GM03348 (cell line): ENCODE data around the gene DCP1B.
A peak's percentile ranks its signal among the peaks of the same experiment; 100 is the strongest.
"Not testable (repeated sequence)": the region's sequence is repeated elsewhere in the genome, so short reads cannot be mapped to it uniquely, and the experiment has no call there.

Source experiments
- DNase-seq: peaks from one replicate; pipeline ENCODE4 v3.0.0; 2012; ENCODE audit warnings: low spot score

Gene DCP1B

DNA sequence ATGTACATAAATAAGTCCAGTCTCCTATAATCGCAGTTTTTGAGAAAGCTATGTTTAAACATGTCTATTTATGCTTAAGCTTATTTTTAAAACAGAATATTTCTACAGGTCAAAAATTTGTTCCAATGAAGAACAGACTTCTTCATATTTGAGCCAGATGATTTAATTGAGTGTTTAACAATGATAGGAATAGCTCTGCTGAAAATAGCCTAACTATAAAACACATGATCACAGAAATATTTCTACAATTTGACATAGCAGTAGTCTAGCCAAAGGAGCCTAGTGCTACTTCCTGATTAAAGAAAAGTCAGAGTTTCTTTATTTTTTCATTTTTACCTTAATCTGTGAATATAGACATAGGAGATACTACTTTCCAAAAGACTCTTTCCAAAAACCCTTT, 29.4 kb downstream of the DCP1B start:
- peak; percentile 39 for DNase-seq

GRCh38 chr12:1972856-1973317, 31.4 kb downstream of the DCP1B start:
- peak; percentile 17 for DNase-seq

- DNase-seq, result peak; percentile 46
These were observed 32.0 kb downstream of the DCP1B start for GRCh38 chr12:1972260-1972659.

DNA sequence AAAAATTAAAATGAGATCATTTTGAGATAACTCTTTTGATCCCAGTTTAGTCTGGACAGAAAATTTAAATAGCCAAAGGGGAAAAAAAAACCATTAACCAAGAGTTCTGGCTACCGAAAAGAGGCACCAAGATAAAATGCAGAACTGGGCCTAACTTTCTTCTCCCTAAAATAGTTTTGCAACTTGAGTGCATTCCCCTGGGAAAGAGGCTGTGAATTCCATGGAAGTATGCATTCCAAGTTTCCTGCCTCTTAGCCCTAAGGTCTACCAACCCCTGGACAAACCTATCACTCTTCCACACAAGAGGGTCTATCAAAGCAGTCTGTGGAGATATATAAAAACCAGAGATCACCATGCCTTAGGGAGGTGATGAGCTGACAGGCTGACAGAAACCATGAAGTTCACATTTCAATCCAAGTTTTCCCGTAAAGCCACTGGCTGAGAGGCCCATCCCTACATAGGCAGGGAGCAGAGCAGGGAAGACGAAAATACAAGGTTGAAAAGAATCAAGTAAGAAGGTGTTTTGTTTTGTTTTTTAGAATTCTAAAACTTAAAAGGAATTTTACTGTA, 33.8 kb downstream of the DCP1B start:
- no peak for DNase-seq

- DNase-seq, result no peak
These were observed 37.6 kb downstream of the DCP1B start for GRCh38 chr12:1966561-1967226.

- DNase-seq, result no peak
These were observed 38.3 kb downstream of the DCP1B start for GRCh38 chr12:1965916-1966315.

DNA sequence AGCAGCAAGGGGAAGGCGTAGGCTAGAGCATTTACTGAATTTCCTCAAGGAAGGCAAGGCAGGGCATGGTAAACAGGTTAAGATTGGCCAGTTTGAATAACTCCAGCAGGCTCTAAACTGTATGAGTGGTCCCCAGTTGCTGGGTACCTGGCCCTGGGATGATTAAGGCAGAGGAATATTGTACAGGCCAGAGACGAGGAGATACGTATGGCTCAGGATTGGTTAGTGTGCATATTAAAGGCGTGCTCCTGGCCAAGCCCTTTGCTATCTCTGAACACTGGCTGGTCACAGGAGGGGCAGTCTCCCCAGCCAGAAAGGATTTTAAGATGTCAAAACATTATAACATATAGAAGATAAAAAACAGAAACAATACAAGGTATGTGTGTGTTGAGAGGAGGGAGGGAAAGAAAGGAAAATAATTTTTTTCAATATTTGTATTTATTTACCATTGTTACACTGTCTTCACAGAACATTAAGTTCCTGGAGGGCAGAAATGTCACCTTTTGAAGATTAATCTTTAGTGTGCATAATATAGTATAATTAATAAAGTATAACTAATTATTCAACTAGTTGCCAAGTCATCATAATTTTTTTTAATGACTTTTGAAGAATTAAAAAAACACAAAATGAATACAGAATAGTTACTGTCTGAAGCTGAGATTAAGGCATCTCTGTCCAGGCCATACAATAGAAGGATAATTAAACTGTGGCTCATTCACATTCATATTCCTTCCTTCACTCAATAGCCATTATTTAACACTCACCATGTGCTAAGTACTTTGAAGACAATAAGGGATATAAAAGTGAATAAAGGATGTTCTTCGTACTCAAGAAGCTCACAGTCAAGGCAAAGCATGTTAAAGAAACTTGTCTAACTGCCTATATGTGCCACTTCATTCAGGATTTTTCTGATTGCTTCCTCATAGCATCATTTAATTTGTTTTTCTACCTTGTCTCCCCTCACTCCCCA, 41.9 kb downstream of the DCP1B start:
- DNase-seq, result no peak

- no peak for DNase-seq
These were observed 47.5 kb downstream of the DCP1B start for GRCh38 chr12:1956716-1957115.

DNA sequence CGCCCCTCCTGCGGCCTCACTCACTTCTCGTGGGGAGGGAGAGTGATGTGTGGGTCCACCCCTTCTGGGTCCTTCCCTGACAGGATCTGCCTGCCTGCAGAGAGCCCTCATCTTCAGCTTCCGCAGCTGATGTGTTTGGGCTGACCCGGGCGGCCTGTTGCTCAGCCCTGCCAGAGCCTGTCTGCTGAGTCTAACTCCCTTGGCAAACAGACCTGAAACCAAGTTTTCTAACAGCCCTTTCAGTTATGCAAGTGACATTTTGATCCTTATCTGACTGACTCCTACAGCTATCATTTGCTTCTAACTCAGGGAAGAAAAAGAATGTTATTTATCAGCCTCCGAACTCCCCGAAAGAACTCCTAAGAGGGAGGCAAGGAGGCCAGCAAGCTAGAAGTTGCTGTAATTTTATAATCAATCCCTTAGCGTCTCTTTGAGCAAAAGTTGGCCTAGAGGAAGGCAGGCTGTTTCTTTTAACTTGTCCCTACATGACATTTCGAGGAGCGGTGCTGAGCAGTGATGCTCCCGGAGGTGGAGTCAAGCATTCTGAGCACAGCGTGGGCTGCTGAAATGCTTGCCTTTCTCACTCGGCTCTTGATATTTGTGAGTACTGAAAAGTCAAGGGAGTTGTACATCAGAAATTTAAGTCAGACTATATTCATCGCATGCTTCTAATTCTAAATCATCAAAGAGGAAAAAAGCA, 54.3 kb downstream of the DCP1B start:
- no peak for DNase-seq

- DNase-seq, result no peak
These were observed 55.4 kb downstream of the DCP1B start for GRCh38 chr12:1948883-1949282.

DNA sequence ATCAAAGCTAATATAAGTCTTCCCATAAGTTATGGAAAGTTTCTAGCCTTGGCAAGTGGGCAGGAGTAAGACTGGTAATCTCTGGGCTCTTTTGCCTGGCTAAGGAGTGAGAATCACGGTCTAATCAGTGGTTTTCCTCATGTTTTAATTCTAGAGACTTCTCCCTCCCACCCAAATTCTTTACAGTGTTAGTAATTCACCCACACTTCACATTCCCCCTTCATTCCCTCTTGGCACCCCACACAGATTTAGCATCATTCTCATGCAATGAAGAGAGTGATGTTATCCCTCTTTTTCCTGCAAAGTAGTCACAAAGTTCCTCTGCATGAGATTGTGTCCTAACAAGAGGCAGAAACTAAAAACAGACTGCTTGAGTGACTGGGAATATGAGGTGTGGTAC, 57.2 kb downstream of the DCP1B start:
- DNase-seq, result peak; percentile 84

DNA sequence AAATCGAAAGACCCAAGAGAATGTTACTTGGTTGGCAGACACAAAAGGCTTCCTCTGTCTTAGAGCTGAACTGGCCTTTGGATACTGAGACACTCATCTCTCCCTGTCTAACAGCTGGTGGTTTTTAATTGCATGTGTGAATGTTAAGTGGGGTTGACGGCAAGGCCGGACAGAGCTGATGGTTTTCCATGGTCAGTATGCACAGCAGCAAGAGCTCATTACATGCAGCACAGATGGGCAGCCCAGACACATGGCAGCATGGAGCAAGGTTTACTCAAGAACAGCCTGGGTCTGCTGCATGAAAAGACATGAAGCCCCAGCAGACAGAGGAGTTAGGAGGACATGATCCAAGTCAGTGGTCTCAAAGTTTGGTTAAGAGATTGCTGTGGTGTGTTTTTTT, 58.0 kb downstream of the DCP1B start:
- no peak for DNase-seq

DNA sequence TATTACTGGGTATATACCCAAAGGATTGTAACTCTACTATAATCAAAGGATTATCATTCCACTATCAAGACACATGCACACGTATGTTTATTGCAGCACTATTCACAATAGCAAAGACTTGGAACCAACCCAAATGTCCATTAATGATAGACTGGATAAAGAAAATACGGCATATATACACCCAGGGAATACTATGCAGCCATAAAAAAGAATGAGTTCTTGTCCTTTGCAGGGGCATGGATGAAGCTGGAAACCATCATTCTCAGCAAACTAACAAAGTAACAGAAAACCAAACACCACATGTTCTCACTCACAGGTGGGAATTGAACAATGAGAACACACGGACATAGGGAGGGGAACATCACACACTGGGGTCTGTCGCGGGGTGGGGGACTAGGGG, 58.8 kb downstream of the DCP1B start:
- not testable (repeated sequence) for DNase-seq

- DNase-seq, result peak; percentile 90
These were observed 64.3 kb downstream of the DCP1B start for GRCh38 chr12:1939801-1940607.

- DNase-seq, result no peak
These were observed 64.9 kb downstream of the DCP1B start for GRCh38 chr12:1939331-1939730.

GRCh38 chr12:1937481-1938224, 66.6 kb downstream of the DCP1B start:
- DNase-seq, result no peak

DNA sequence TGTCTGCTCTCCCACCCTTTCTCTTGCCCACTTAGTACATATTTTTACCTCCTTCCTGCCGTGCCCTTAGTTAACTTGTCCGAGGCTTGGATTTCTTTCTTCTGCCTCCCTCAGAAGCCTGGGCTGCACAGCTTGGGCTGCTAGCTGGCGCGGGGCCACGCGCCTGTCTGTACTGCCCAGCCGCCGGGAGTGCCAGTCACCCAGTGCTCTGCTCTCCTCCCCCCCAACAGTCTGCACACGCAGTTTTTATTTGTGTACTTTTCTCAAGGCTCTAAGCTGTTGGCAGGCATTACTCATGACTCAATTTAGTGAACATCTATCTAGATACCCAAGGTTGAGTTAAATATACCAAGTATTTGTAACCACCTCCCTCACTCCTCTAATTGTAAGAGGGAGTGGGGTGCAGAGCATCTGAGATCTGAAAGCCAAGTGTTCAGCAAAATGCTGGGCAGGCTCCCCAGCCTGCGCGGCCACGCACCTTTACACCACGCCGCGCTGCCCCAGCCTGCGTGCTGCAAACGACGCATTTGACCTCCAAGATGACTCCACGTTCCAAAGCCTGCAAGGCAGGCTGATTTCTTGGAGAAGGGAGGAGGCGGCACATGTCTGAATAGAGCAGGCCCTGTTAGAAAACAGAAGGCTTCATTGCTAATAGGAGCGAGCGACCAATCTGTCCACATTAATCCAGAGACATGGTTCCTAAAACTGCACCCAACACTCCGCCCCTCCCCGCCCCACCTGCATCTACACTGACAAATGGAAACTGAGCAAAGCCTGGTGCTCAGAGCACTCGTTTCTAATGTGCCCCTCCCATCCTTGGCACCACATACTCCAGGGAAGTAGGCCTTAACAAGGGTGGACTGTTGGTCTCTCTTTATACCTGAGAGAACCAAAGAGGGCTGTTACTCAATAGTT, 67.6 kb downstream of the DCP1B start:
- DNase-seq, result peak; percentile 38

GRCh38 chr12:1935700-1936378, 68.4 kb downstream of the DCP1B start:
- DNase-seq, result no peak

- no peak for DNase-seq
These were observed 69.0 kb downstream of the DCP1B start for GRCh38 chr12:1935242-1935641.
